ENCODE data around the gene PNMA6E.
A peak's percentile ranks its signal among the peaks of the same experiment; 100 is the strongest.

PNMA6E gene

GRCh38 chrX:153434801-153435200, 33.7 kb upstream of the PNMA6E start:
- DNase-seq, result no peak

GRCh38 chrX:153433781-153434285, 32.7 kb upstream of the PNMA6E start:
- DNase-seq, result no peak

- DNase-seq, result no peak
Measured at GRCh38 chrX:153433161-153433680, 32.1 kb upstream of the PNMA6E start.

GRCh38 chrX:153430796-153431195, 29.6 kb upstream of the PNMA6E start:
- DNase-seq, result no peak

GRCh38 chrX:153426204-153426603, 25.1 kb upstream of the PNMA6E start:
- DNase-seq, result peak; percentile 3

- no peak for DNase-seq
Measured at GRCh38 chrX:153423652-153424051, 22.5 kb upstream of the PNMA6E start.

- DNase-seq, result peak; percentile 17
Measured at GRCh38 chrX:153421856-153422255, 20.7 kb upstream of the PNMA6E start.

- peak; percentile 45 for DNase-seq
Measured at GRCh38 chrX:153420851-153421599, 19.9 kb upstream of the PNMA6E start.

GRCh38 chrX:153417637-153418036, 16.5 kb upstream of the PNMA6E start:
- DNase-seq, result no peak

GRCh38 chrX:153416781-153417450, 15.8 kb upstream of the PNMA6E start:
- no peak for DNase-seq

GRCh38 chrX:153414856-153415510, 13.8 kb upstream of the PNMA6E start:
- DNase-seq, result peak; percentile 22

GRCh38 chrX:153413731-153414130, 12.6 kb upstream of the PNMA6E start:
- DNase-seq, result no peak

GRCh38 chrX:153412746-153413720, 11.9 kb upstream of the PNMA6E start:
- DNase-seq, result peak; percentile 40

- DNase-seq, result no peak
Measured at GRCh38 chrX:153411988-153412574, 10.9 kb upstream of the PNMA6E start.

GRCh38 chrX:153411255-153411987, 10.3 kb upstream of the PNMA6E start, which contains the start of gene ZFP92:
Gene ZFP92, plus strand, starts transcription at chrX:153411472. Its CDS starts 6,851 bp downstream, at chrX:153418323.
- DNase-seq, result no peak

- DNase-seq, result no peak
Measured at GRCh38 chrX:153410888-153411254, 9.7 kb upstream of the PNMA6E start.

GRCh38 chrX:153410373-153410772, 9.2 kb upstream of the PNMA6E start:
- peak; percentile 29 for DNase-seq

- peak; percentile 29 for DNase-seq
Measured at GRCh38 chrX:153409414-153410101, 8.4 kb upstream of the PNMA6E start.

- DNase-seq, result peak; percentile 49
Measured at GRCh38 chrX:153408871-153409351, 7.8 kb upstream of the PNMA6E start.

GRCh38 chrX:153408221-153408721, 7.1 kb upstream of the PNMA6E start:
- DNase-seq, result peak; percentile 37

Data from islet precursor cell (in vitro differentiated cells).